CD14-positive monocyte (primary cell): Measurements from ENCODE around the gene KHDRBS1. TPM values are rescaled to one million over a fixed set of nuclear protein-coding genes. Genes with fewer than 3 reads are reported as not detected.

Experiments
- DNase-seq, 3 donors: peaks; one replicate each; pipeline ENCODE4 v3.0.0-alpha.2; 2011 to 2022
- H2AFZ ChIP-seq: 2 replicates; pipeline ENCODE4 v1.6.0; 2012; ENCODE audit warnings: mild to moderate bottlenecking, low read depth, low read length, inconsistent platforms; ENCODE audit not compliant: insufficient read depth, poor library complexity, severe bottlenecking
- H3K27ac ChIP-seq, 2 donors: 1 replicate in 1 of 2; 2 replicates in 1 of 2; pipeline ENCODE4 v1.5.1; 2012 to 2013; ENCODE audit warnings: low read length in 2 of 2, control low read depth in 1 of 2, inconsistent platforms in 1 of 2, low read depth in 1 of 2, mild to moderate bottlenecking in 1 of 2
- H3K27me3 ChIP-seq, 2 donors: one replicate each; pipeline versions ENCODE4 v1.6.0 to v1.6.1; 2011 to 2013; ENCODE audit warnings: low read length in 2 of 2; ENCODE audit not compliant: control insufficient read depth in 2 of 2, insufficient read depth in 2 of 2
- H3K36me3 ChIP-seq, 2 donors: replicated peaks in 1 of 2; 1 replicate in 1 of 2; 2 replicates in 1 of 2; pipeline versions ENCODE4 v1.5.1 to v1.6.1; 2012 to 2013; ENCODE audit warnings: low read length in 2 of 2, control low read depth in 1 of 2, inconsistent platforms in 1 of 2, mild to moderate bottlenecking in 1 of 2; ENCODE audit not compliant: insufficient read depth in 2 of 2, control insufficient read depth in 1 of 2
- H3K4me1 ChIP-seq, 2 donors: 1 replicate in 1 of 2; 2 replicates in 1 of 2; pipeline versions ENCODE4 v1.5.1 to v1.6.1; 2012 to 2013; ENCODE audit warnings: low read length in 2 of 2, control low read depth in 1 of 2, inconsistent platforms in 1 of 2, mild to moderate bottlenecking in 1 of 2, moderate library complexity in 1 of 2; ENCODE audit not compliant: insufficient read depth in 2 of 2, control insufficient read depth in 1 of 2
- H3K4me2 ChIP-seq: replicated peaks from 2 replicates; pipeline ENCODE3; 2012; ENCODE audit warnings: low read length, moderate library complexity, mild to moderate bottlenecking; ENCODE audit not compliant: poor library complexity, severe bottlenecking; ENCODE audit errors: extremely low read depth
- H3K4me3 ChIP-seq, 3 experiments: fragments of 200-600 bp in 1 of 3; sonication (generic) in 1 of 3; replicated peaks in 1 of 3; 1 replicate in 2 of 3; 2 replicates in 1 of 3; pipeline ENCODE4 v1.5.1; 2011 to 2013; ENCODE audit warnings: low read length in 3 of 3, mild to moderate bottlenecking in 3 of 3, control low read depth in 2 of 3, low read depth in 2 of 3, inconsistent platforms in 1 of 3, moderate library complexity in 1 of 3
- H3K79me2 ChIP-seq: 2 replicates; pipeline ENCODE4 v1.6.0; 2012; ENCODE audit warnings: mild to moderate bottlenecking, control low read depth, inconsistent platforms, low read length, moderate library complexity; ENCODE audit not compliant: insufficient read depth
- H3K9ac ChIP-seq: 2 replicates; pipeline ENCODE4 v1.6.0; 2017; ENCODE audit warnings: low read length, mild to moderate bottlenecking; ENCODE audit not compliant: insufficient read depth, poor library complexity, severe bottlenecking
- H3K9me3 ChIP-seq, 2 donors: replicated peaks in 1 of 2; 1 replicate in 1 of 2; 2 replicates in 1 of 2; pipeline versions ENCODE4 v1.5.1 to v1.6.1; 2012 to 2013; ENCODE audit warnings: low read length in 2 of 2, control low read depth in 1 of 2; ENCODE audit not compliant: control insufficient read depth in 1 of 2, insufficient read depth in 1 of 2
- H4K20me1 ChIP-seq: 2 replicates; pipeline ENCODE4 v1.6.0; 2012; ENCODE audit warnings: mild to moderate bottlenecking, low read length, control low read depth, moderate library complexity; ENCODE audit not compliant: insufficient read depth
- H3K27ac Mint-ChIP-seq, 7 donors: one replicate each; pipeline ENCODE4 v1.8.0; 2020; ENCODE audit warnings: mild to moderate bottlenecking in 7 of 7, mixed read lengths in 7 of 7, moderate library complexity in 6 of 7, inconsistent platforms in 2 of 7
- H3K27me3 Mint-ChIP-seq, 3 donors: one replicate each; pipeline ENCODE4 v1.8.0; 2021 to 2022; ENCODE audit warnings: low read depth in 3 of 3, mild to moderate bottlenecking in 3 of 3, mixed read lengths in 3 of 3, moderate library complexity in 3 of 3, inconsistent platforms in 1 of 3
- H3K36me3 Mint-ChIP-seq, 2 donors: one replicate each; pipeline ENCODE4 v1.8.0; 2020; ENCODE audit warnings: mixed read lengths in 2 of 2, inconsistent platforms in 1 of 2, mild to moderate bottlenecking in 1 of 2
- H3K4me1 Mint-ChIP-seq: one replicate; pipeline ENCODE4 v1.8.0; 2020; ENCODE audit warnings: mild to moderate bottlenecking, mixed read lengths
- H3K4me3 Mint-ChIP-seq, 2 donors: one replicate each; pipeline ENCODE4 v1.8.0; 2020; ENCODE audit warnings: mild to moderate bottlenecking in 2 of 2, mixed read lengths in 2 of 2, moderate library complexity in 1 of 2
- H3K9me3 Mint-ChIP-seq, 7 donors: one replicate each; pipeline ENCODE4 v1.8.0; 2020 to 2022; ENCODE audit warnings: mixed read lengths in 7 of 7, mild to moderate bottlenecking in 6 of 7, moderate library complexity in 6 of 7, inconsistent platforms in 2 of 7
- CTCF ChIP-seq: fragments of 200-600 bp; IDR thresholded peaks from one replicate; pipeline ENCODE4 v1.8.0; 2022; ENCODE audit warnings: antibody characterized with exemption, mild to moderate bottlenecking
- WGBS: methylation state at CpG from one replicate; pipeline ENCODE4 v1.1.5; 2013; ENCODE audit warnings: missing lambda C conversion rate; ENCODE audit not compliant: insufficient coverage; 5-methylcytosine and 5-hydroxymethylcytosine counted together
- intact Hi-C, 2 donors: fragments of 100-400 bp; cut with micrococcal nuclease; formaldehyde crosslinking; loops; one replicate each; pipeline versions ENCODE4 v1.15.0 to v1.15.1; 2023
- polyA plus RNA-seq, 3 donors: library from polyadenylated mRNA; depleted of rRNA in 1 of 3; unstranded in 2 of 3; stranded (reverse) in 1 of 3; fragments of 300-500 nt in 2 of 3; fragments of >200 nt in 1 of 3; fragmentation: Illumina TruSeq in 2 of 3; gene quantifications; 1 replicate in 2 of 3; 2 replicates in 1 of 3; pipeline ENCODE4 v1.2.3, GENCODE V29; 2012 to 2021

KHDRBS1 gene
- polyA plus RNA-seq, 3 donors, result 40.7 to 65.6 (median 51.6) TPM

- Histone ChIP-seq H4K20me1 (peaks cover 17% of the 10 kb centered on the region), H3K79me2 (peaks cover 25% of the 10 kb centered on the region), H3K4me2 (peak within 1 kb of the TSS; percentile 78), H3K27me3 (no peaks in the 10 kb centered on the region), H3K4me3 (peak within 1 kb of the TSS; percentile 59 to 97 (median 86)), H2AFZ (peak within 1 kb of the TSS; percentile 94), H3K9me3 (no peaks in the 10 kb centered on the region), H3K4me1 (peaks cover 41 to 58% of the 10 kb centered on the region in 2 donors), H3K9ac (peak within 1 kb of the TSS; percentile 72), H3K36me3 (peaks cover 16 to 26% of the 10 kb centered on the region in 2 donors), H3K27ac (peak within 1 kb of the TSS; percentile 77 to 81)
- Mint-ChIP-seq H3K27me3 (peaks cover 3 to 13% (median 5%) of the 10 kb centered on the region in 3 donors), H3K36me3 (peaks cover 23 to 24% of the 10 kb centered on the region in 2 donors), H3K9me3 (peaks cover 0 to 4% (median 0%) of the 10 kb centered on the region in 7 donors), H3K4me1 (peaks cover 55% of the 10 kb centered on the region), H3K27ac (peak within 1 kb of the TSS; percentile 90 to 97 (median 95)), H3K4me3 (peak within 1 kb of the TSS; percentile 92 to 97)
- intact Hi-C loops, result loop anchor here (2.0 to 5.0 kb wide), 2 partner anchors 35 to 36 kb away; partner anchors contain the start of gene KPNA6 (in 2 of the 2)
- WGBS, result under 1% methylated on average over 60 of the region's 67 CpGs
- DNase-seq, result peak; percentile 84 to 88 (median 85)
- no peak for TF ChIP-seq CTCF
These were observed 59.1 kb downstream of the KHDRBS1 start, which contains the start of gene TMEM39B for GRCh38 chr1:32072622-32073298. Gene TMEM39B, plus strand, starts transcription at chr1:32072939. Its CDS starts 109 bp downstream, at chr1:32073048.

- 32% methylated on average over 22 of the region's 28 CpGs for WGBS
- peak overlapping the region; percentile 72 for H3K9ac ChIP-seq
- Mint-ChIP-seq H3K9me3 (peaks cover 0 to 4% (median 0%) of the 10 kb centered on the region in 7 donors), H3K27me3 (peaks cover 3 to 9% (median 5%) of the 10 kb centered on the region in 3 donors), H3K27ac (peak overlapping the region; percentile 90 to 97 (median 95)), H3K36me3 (peaks cover 31 to 32% of the 10 kb centered on the region in 2 donors), H3K4me1 (peaks cover 48% of the 10 kb centered on the region), H3K4me3 (peak overlapping the region; percentile 92 to 97)
- TF ChIP-seq CTCF, result no peak
- H3K4me1 ChIP-seq, result peaks cover 36 to 50% of the 10 kb centered on the region in 2 donors
- peaks cover 17% of the 10 kb centered on the region for H4K20me1 ChIP-seq
- H3K27ac ChIP-seq, result peak overlapping the region; percentile 77 to 81
- peaks cover 25% of the 10 kb centered on the region for H3K79me2 ChIP-seq
- peak overlapping the region; percentile 78 for H3K4me2 ChIP-seq
- peak overlapping the region; percentile 59 to 97 (median 86) for H3K4me3 ChIP-seq
- peaks cover 24 to 34% of the 10 kb centered on the region in 2 donors for H3K36me3 ChIP-seq
- no peaks in the 10 kb centered on the region for H3K27me3 ChIP-seq
- DNase-seq, result no peak
- no peaks in the 10 kb centered on the region for H3K9me3 ChIP-seq
- intact Hi-C loops, result loop anchor here (2.0 to 5.0 kb wide), 2 partner anchors 34 to 35 kb away; partner anchors contain the start of gene KPNA6 (in 2 of the 2)
- peak overlapping the region; percentile 94 for H2AFZ ChIP-seq
These were observed 59.9 kb downstream of the KHDRBS1 start for GRCh38 chr1:32073299-32074229.
